ENCODE measurements around the gene CCDC183.
"Not testable (repeated sequence)": the region's sequence is repeated elsewhere in the genome, so short reads cannot be mapped to it uniquely, and the experiment has no call there.

CCDC183 gene

GRCh38 chr9:136760834-136761544, 35.1 kb upstream of the CCDC183 start:
- DNase-seq = not testable (repeated sequence)

- DNase-seq = no peak
Observed at GRCh38 chr9:136761545-136761981, 34.6 kb upstream of the CCDC183 start.

- no peak for DNase-seq
Observed at GRCh38 chr9:136762221-136762691, 33.9 kb upstream of the CCDC183 start.

- no peak for DNase-seq
Observed at GRCh38 chr9:136762915-136763648, 33.1 kb upstream of the CCDC183 start.

GRCh38 chr9:136763649-136764035, 32.5 kb upstream of the CCDC183 start:
- DNase-seq = no peak

- DNase-seq = no peak
Observed at GRCh38 chr9:136764301-136764891, 31.7 kb upstream of the CCDC183 start, which contains the start of gene LCN15. Gene LCN15 (minus strand): TSS chr9:136764518. CDS start chr9:136764488, 30 bp downstream.

- no peak for DNase-seq
Observed at GRCh38 chr9:136765041-136765440, 31.1 kb upstream of the CCDC183 start.

- DNase-seq = not testable (repeated sequence)
Observed at GRCh38 chr9:136765745-136766409, 30.3 kb upstream of the CCDC183 start.

GRCh38 chr9:136766410-136767120, 29.6 kb upstream of the CCDC183 start:
- not testable (repeated sequence) for DNase-seq

- DNase-seq = no peak
Observed at GRCh38 chr9:136769710-136770191, 26.4 kb upstream of the CCDC183 start.

GRCh38 chr9:136771907-136772415, 24.2 kb upstream of the CCDC183 start:
- DNase-seq = no peak

- no peak for DNase-seq
Observed at GRCh38 chr9:136773386-136774044, 22.6 kb upstream of the CCDC183 start.

- no peak for DNase-seq
Observed at GRCh38 chr9:136774416-136775045, 21.6 kb upstream of the CCDC183 start.

- no peak for DNase-seq
Observed at GRCh38 chr9:136775191-136775590, 20.9 kb upstream of the CCDC183 start.

- DNase-seq = no peak
Observed at GRCh38 chr9:136776947-136777346, 19.2 kb upstream of the CCDC183 start.

GRCh38 chr9:136777359-136777758, 18.8 kb upstream of the CCDC183 start:
- no peak for DNase-seq

GRCh38 chr9:136779808-136780207, 16.3 kb upstream of the CCDC183 start:
- no peak for DNase-seq

- no peak for DNase-seq
Observed at GRCh38 chr9:136782452-136782851, 13.7 kb upstream of the CCDC183 start.

GRCh38 chr9:136784249-136784996, 11.7 kb upstream of the CCDC183 start:
- no peak for DNase-seq

- no peak for DNase-seq
Observed at GRCh38 chr9:136784997-136785361, 11.2 kb upstream of the CCDC183 start.

All from activated gamma-delta T cell (primary cell).